ENCODE data around the gene FBXO44.

FBXO44 gene

GRCh38 chr1:11671544-11672286, 17.0 kb downstream of the FBXO44 start:
- no peak for TF ChIP-seq OSR1 (CRISPR knock-in tag; IDR thresholded peaks at IDR 0.05)
- no peak for TF ChIP-seq ZNF8 (CRISPR knock-in tag; IDR thresholded peaks at IDR 0.05)
- no peak for TF ChIP-seq CREB5 (CRISPR knock-in tag; IDR thresholded peaks at IDR 0.05; ENCODE audit: low read depth)
- no peak for TF ChIP-seq POU6F1 (CRISPR knock-in tag; IDR thresholded peaks at IDR 0.05; ENCODE audit: borderline replicate concordance, low read depth)
- no peak for TF ChIP-seq PPARA (CRISPR knock-in tag; IDR thresholded peaks at IDR 0.05; ENCODE audit: borderline replicate concordance)
- no peak for TF ChIP-seq ESRRG (CRISPR knock-in tag; IDR thresholded peaks at IDR 0.05)
- TF ChIP-seq ARNTL (CRISPR knock-in tag; IDR thresholded peaks at IDR 0.05; ENCODE audit: borderline replicate concordance, low read depth): no peak
- no peak for TF ChIP-seq TCF4 (CRISPR knock-in tag; IDR thresholded peaks at IDR 0.05; ENCODE audit: borderline replicate concordance)
- no peak for TF ChIP-seq ZFP3 (CRISPR knock-in tag; IDR thresholded peaks at IDR 0.05)
- TF ChIP-seq CSRNP3 (CRISPR knock-in tag; IDR thresholded peaks at IDR 0.05): no peak
- no peak for TF ChIP-seq SNAI2 (CRISPR knock-in tag; IDR thresholded peaks at IDR 0.05)
- TF ChIP-seq TOX (CRISPR knock-in tag; IDR thresholded peaks at IDR 0.05; ENCODE audit: borderline replicate concordance): no peak
- no peak for TF ChIP-seq ISL1 (CRISPR knock-in tag; IDR thresholded peaks at IDR 0.05)
- TF ChIP-seq ZNF70 (CRISPR knock-in tag; IDR thresholded peaks at IDR 0.05): no peak
- no peak for TF ChIP-seq CSDC2 (CRISPR knock-in tag; IDR thresholded peaks at IDR 0.05)
- TF ChIP-seq RARB (CRISPR knock-in tag; IDR thresholded peaks at IDR 0.05): no peak
- no peak for TF ChIP-seq ZNF565 (CRISPR knock-in tag; conservative IDR thresholded peaks at IDR 0.05; ENCODE audit: low read depth)
- no peak for TF ChIP-seq TSHZ2 (CRISPR knock-in tag; IDR thresholded peaks at IDR 0.05)
- TF ChIP-seq, protein P1, sequence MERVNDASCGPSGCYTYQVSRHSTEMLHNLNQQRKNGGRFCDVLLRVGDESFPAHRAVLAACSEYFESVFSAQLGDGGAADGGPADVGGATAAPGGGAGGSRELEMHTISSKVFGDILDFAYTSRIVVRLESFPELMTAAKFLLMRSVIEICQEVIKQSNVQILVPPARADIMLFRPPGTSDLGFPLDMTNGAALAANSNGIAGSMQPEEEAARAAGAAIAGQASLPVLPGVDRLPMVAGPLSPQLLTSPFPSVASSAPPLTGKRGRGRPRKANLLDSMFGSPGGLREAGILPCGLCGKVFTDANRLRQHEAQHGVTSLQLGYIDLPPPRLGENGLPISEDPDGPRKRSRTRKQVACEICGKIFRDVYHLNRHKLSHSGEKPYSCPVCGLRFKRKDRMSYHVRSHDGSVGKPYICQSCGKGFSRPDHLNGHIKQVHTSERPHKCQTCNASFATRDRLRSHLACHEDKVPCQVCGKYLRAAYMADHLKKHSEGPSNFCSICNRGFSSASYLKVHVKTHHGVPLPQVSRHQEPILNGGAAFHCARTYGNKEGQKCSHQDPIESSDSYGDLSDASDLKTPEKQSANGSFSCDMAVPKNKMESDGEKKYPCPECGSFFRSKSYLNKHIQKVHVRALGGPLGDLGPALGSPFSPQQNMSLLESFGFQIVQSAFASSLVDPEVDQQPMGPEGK (CRISPR knock-in tag; IDR thresholded peaks at IDR 0.05; ENCODE audit: borderline replicate concordance): no peak
- TF ChIP-seq ZFP30 (CRISPR knock-in tag; IDR thresholded peaks at IDR 0.05): no peak
- no peak for ATAC-seq

GRCh38 chr1:11673089-11673769, 18.6 kb downstream of the FBXO44 start:
- TF ChIP-seq ZFP30 (CRISPR knock-in tag; IDR thresholded peaks at IDR 0.05) (no peak), POU6F1 (CRISPR knock-in tag; IDR thresholded peaks at IDR 0.05; ENCODE audit: borderline replicate concordance, low read depth) (no peak)
- no peak for ATAC-seq
